ENCODE results near the gene PRKCZ. TPM values are rescaled to one million over a fixed set of nuclear protein-coding genes. Genes with fewer than 3 reads are reported as not detected.

The PRKCZ gene
- total RNA-seq, 1 experiment from 2014 or later: 36.0 TPM

- no peaks in the 10 kb centered on the region for H3K9me3 ChIP-seq (ENCODE audit: insufficient read depth, low read depth)
- H3K36me3 ChIP-seq (ENCODE audit: low read depth): no peaks in the 10 kb centered on the region
- no peak overlapping the region for H3K27ac ChIP-seq
- intact Hi-C loops (cut with micrococcal nuclease; ENCODE audit: unreplicated experiment): loop anchor here (5.0 to 10.0 kb wide), 2 partner anchors 35 to 1228 kb away; no protein-coding TSS in a partner anchor
- H3K4me2 ChIP-seq: no peak overlapping the region
- H3K9me2 ChIP-seq (ENCODE audit: insufficient read depth): no peaks in the 10 kb centered on the region
- H2AFZ ChIP-seq: no peak overlapping the region
- peaks cover 9% of the 10 kb centered on the region for H3F3A ChIP-seq (ENCODE audit: insufficient read depth, low read depth)
- no peaks in the 10 kb centered on the region for H3K79me2 ChIP-seq (ENCODE audit: low read depth)
- POLR2A ChIA-PET (ENCODE audit: unreplicated experiment): no interaction called here
- CTCF ChIA-PET: interaction anchor here (0.5 kb wide), 1 partner anchor 214 kb away, joined by 11 read pairs; no protein-coding TSS in a partner anchor
- DNase-seq: no peak
- no peaks in the 10 kb centered on the region for H3K27me3 ChIP-seq (ENCODE audit: insufficient read depth, low read depth)
- TF ChIP-seq EZH2 (IDR thresholded peaks at IDR 0.05; ENCODE audit: low read depth): no peak
- TF ChIP-seq, protein P1, sequence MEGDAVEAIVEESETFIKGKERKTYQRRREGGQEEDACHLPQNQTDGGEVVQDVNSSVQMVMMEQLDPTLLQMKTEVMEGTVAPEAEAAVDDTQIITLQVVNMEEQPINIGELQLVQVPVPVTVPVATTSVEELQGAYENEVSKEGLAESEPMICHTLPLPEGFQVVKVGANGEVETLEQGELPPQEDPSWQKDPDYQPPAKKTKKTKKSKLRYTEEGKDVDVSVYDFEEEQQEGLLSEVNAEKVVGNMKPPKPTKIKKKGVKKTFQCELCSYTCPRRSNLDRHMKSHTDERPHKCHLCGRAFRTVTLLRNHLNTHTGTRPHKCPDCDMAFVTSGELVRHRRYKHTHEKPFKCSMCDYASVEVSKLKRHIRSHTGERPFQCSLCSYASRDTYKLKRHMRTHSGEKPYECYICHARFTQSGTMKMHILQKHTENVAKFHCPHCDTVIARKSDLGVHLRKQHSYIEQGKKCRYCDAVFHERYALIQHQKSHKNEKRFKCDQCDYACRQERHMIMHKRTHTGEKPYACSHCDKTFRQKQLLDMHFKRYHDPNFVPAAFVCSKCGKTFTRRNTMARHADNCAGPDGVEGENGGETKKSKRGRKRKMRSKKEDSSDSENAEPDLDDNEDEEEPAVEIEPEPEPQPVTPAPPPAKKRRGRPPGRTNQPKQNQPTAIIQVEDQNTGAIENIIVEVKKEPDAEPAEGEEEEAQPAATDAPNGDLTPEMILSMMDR (conservative IDR thresholded peaks at IDR 0.05): no peak
- H3K4me3 ChIP-seq: no peak overlapping the region
- no TSS peak for BruUV-seq (replicated peaks)
- no peaks in the 10 kb centered on the region for H4K20me1 ChIP-seq (ENCODE audit: insufficient read depth)
- H3K4me1 ChIP-seq (replicated peaks; ENCODE audit: insufficient read depth): peaks cover 4% of the 10 kb centered on the region
Measured at GRCh38 chr1:2196901-2197638, 146.9 kb downstream of the PRKCZ start.

DNA sequence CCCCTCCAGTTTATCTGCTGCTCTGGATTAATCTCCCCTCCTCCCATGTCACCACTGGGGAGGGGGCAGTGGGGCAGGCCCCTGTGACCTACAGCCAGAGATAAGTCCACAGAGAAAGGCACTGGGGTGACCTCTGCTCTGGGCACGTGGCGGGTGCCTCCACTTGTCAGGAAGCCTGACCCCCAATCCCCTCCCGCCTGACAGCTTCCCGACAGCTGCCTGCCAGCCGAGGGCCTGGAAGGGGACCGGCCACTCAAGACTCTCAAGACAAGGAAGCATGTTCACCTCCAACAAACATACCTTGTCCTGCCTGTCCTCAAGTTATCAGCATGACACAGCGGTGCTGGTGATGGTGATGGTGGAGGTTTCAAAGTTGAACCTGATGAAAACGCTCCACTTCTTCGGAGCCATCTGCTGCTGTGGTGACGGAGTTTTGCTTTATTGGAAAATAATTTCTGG is 147.5 kb downstream of the PRKCZ start:
- intact Hi-C loops (cut with micrococcal nuclease; ENCODE audit: unreplicated experiment): loop anchor here (5.0 to 10.0 kb wide), 2 partner anchors 35 to 1227 kb away; no protein-coding TSS in a partner anchor
- Histone ChIP-seq H3K79me2 (ENCODE audit: low read depth) (no peaks in the 10 kb centered on the region), H3F3A (ENCODE audit: insufficient read depth, low read depth) (peaks cover 5% of the 10 kb centered on the region), H3K4me1 (replicated peaks; ENCODE audit: insufficient read depth) (peaks cover 4% of the 10 kb centered on the region), H3K27ac (no peak overlapping the region), H3K4me2 (no peak overlapping the region), H3K36me3 (ENCODE audit: low read depth) (no peaks in the 10 kb centered on the region), H3K4me3 (no peak overlapping the region), H3K9me3 (ENCODE audit: insufficient read depth, low read depth) (no peaks in the 10 kb centered on the region), H3K27me3 (ENCODE audit: insufficient read depth, low read depth) (no peaks in the 10 kb centered on the region), H2AFZ (no peak overlapping the region), H3K9me2 (ENCODE audit: insufficient read depth) (no peaks in the 10 kb centered on the region), H4K20me1 (ENCODE audit: insufficient read depth) (no peaks in the 10 kb centered on the region)
- ChIA-PET CTCF (no interaction called here), POLR2A (ENCODE audit: unreplicated experiment) (no interaction called here)
- no TSS peak for BruUV-seq (replicated peaks)
- no peak for DNase-seq
- no peak for TF ChIP-seq EZH2 (IDR thresholded peaks at IDR 0.05; ENCODE audit: low read depth)
- TF ChIP-seq, protein P1 (conservative IDR thresholded peaks at IDR 0.05): no peak

DNA sequence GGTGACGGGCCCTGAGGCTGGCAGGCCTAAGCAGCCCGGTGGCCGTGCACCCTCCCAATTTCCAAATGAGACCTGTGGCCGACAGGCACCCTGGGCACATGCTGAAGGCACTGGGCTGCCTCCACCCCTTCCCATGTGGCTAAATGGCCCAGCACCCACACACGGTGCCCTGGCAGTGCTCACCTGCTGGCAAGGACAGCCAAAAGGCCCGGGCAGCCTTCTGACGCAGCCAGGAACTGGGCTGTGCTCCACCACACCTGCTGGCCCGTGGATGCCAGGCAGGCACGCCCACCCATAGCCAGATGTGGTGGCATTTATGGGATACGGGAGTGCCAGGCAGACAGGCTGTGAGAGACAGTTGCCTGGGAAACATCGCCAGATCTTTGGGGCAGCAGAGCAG is 148.4 kb downstream of the PRKCZ start:
- Histone ChIP-seq H3K27ac (no peak overlapping the region), H3K79me2 (ENCODE audit: low read depth) (no peaks in the 10 kb centered on the region), H3K4me2 (peak overlapping the region; percentile 76; the same call in 1 of the 2 replicates), H3K4me3 (no peak overlapping the region), H3K27me3 (ENCODE audit: insufficient read depth, low read depth) (no peaks in the 10 kb centered on the region), H3K9me2 (ENCODE audit: insufficient read depth) (no peaks in the 10 kb centered on the region), H3K9me3 (ENCODE audit: insufficient read depth, low read depth) (no peaks in the 10 kb centered on the region), H2AFZ (no peak overlapping the region), H3K4me1 (replicated peaks; ENCODE audit: insufficient read depth) (peaks cover 4% of the 10 kb centered on the region), H4K20me1 (ENCODE audit: insufficient read depth) (no peaks in the 10 kb centered on the region), H3F3A (ENCODE audit: insufficient read depth, low read depth) (peaks cover 4% of the 10 kb centered on the region), H3K36me3 (ENCODE audit: low read depth) (no peaks in the 10 kb centered on the region)
- intact Hi-C loops (cut with micrococcal nuclease; ENCODE audit: unreplicated experiment): loop anchor here (5.0 to 10.0 kb wide), 2 partner anchors 34 to 1226 kb away; no protein-coding TSS in a partner anchor
- peak in 1 of 2 experiments; percentile 17 for DNase-seq
- POLR2A ChIA-PET (ENCODE audit: unreplicated experiment): interaction anchor here (0.5 to 1.0 kb wide), 9 partner anchors 36 to 349 kb away, joined by 4 to 16 read pairs (median 6); partner anchors contain the start of genes MORN1, PANK4 and RER1
- no TSS peak for BruUV-seq (replicated peaks)
- TF ChIP-seq EZH2 (IDR thresholded peaks at IDR 0.05; ENCODE audit: low read depth): no peak
- TF ChIP-seq, protein P1 (conservative IDR thresholded peaks at IDR 0.05): no peak
- CTCF ChIA-PET: interaction anchor here (0.6 to 1.0 kb wide), 3 partner anchors 31 to 193 kb away, joined by 4 to 17 read pairs (median 4); partner anchors contain the start of genes MORN1 and RER1

Measured in PC-9 (cell line).